ENCODE measurements around the gene ARHGAP24.

DNA sequence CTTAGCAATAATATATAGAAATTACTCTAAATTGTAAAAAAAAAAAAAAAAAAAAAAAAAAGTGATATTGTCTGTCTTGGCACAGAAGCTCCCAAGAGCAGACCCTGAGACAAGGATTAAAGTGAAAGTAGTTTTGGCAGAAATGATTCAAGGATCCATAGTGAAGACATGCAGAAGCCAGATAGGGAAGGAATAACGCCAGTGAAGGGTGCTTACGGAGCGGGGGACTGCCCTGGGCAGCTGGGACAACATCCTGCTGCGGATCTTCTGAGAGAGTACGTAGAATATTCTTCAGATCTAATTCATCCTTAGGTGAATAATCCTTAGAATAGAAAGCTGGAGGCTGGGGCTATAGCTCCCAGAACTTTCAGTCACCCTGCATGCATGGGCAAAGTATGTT, 39.8 kb downstream of the ARHGAP24 start:
- TF ChIP-seq, protein P1, sequence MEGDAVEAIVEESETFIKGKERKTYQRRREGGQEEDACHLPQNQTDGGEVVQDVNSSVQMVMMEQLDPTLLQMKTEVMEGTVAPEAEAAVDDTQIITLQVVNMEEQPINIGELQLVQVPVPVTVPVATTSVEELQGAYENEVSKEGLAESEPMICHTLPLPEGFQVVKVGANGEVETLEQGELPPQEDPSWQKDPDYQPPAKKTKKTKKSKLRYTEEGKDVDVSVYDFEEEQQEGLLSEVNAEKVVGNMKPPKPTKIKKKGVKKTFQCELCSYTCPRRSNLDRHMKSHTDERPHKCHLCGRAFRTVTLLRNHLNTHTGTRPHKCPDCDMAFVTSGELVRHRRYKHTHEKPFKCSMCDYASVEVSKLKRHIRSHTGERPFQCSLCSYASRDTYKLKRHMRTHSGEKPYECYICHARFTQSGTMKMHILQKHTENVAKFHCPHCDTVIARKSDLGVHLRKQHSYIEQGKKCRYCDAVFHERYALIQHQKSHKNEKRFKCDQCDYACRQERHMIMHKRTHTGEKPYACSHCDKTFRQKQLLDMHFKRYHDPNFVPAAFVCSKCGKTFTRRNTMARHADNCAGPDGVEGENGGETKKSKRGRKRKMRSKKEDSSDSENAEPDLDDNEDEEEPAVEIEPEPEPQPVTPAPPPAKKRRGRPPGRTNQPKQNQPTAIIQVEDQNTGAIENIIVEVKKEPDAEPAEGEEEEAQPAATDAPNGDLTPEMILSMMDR (IDR thresholded peaks at IDR 0.05), result no peak
- TF ChIP-seq POLR2A (IDR thresholded peaks at IDR 0.05) (no peak), EP300 (IDR thresholded peaks at IDR 0.05) (no peak)
